Gastroesophageal sphincter (tissue), 3 donors: ENCODE data around the gene SURF2.

ENCODE experiments used
- EP300 ChIP-seq: sonication (generic); formaldehyde crosslinking; IDR thresholded peaks from one replicate; pipeline ENCODE4 v1.6.1; 2017; ENCODE audit warnings: antibody characterized with exemption, mild to moderate bottlenecking
- POLR2A ChIP-seq, 2 donors: fragments of 450-650 bp; IDR thresholded peaks; one replicate each; pipeline ENCODE4 v1.6.1; 2017; ENCODE audit warnings: antibody characterized with exemption in 2 of 2, mild to moderate bottlenecking in 2 of 2, moderate library complexity in 1 of 2
- POLR2AphosphoS5 ChIP-seq: sonication (generic); formaldehyde crosslinking; IDR thresholded peaks from one replicate; pipeline ENCODE4 v1.6.1; 2017; ENCODE audit warnings: antibody characterized with exemption
- TF ChIP-seq, protein P1 (sequence below), 4 experiments: fragments of 200-600 bp in 2 of 4; fragments of 450-650 bp in 2 of 4; sonication (generic) in 1 of 4; IDR thresholded peaks; one replicate each; pipeline ENCODE4 v1.5.1; 2017 to 2019; ENCODE audit warnings: antibody characterized with exemption in 4 of 4, mild to moderate bottlenecking in 2 of 4, moderate library complexity in 2 of 4

GRCh38 chr9:133370685-133371084 is 14.3 kb downstream of the SURF2 start:
- TF ChIP-seq, protein P1, sequence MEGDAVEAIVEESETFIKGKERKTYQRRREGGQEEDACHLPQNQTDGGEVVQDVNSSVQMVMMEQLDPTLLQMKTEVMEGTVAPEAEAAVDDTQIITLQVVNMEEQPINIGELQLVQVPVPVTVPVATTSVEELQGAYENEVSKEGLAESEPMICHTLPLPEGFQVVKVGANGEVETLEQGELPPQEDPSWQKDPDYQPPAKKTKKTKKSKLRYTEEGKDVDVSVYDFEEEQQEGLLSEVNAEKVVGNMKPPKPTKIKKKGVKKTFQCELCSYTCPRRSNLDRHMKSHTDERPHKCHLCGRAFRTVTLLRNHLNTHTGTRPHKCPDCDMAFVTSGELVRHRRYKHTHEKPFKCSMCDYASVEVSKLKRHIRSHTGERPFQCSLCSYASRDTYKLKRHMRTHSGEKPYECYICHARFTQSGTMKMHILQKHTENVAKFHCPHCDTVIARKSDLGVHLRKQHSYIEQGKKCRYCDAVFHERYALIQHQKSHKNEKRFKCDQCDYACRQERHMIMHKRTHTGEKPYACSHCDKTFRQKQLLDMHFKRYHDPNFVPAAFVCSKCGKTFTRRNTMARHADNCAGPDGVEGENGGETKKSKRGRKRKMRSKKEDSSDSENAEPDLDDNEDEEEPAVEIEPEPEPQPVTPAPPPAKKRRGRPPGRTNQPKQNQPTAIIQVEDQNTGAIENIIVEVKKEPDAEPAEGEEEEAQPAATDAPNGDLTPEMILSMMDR (IDR thresholded peaks at IDR 0.05) = no peak
- TF ChIP-seq POLR2A (IDR thresholded peaks at IDR 0.05) (no peak), EP300 (no peak), POLR2AphosphoS5 (no peak)
